Left lung (tissue), 10 donors: ENCODE data around the gene HDGF. TPM values are rescaled to one million over a fixed set of nuclear protein-coding genes. Genes with fewer than 3 reads are reported as not detected.

ENCODE experiments used
- ATAC-seq: fragments of 200-7000 bp; cut with Tn5 transposase; one replicate; pipeline ENCODE4 v1.9.1; 2020; ENCODE audit warnings: moderate library complexity
- DNase-seq, 4 donors: peaks; one replicate each; pipeline ENCODE4 v3.0.0-alpha.2; 2013 to 2020
- H3K27ac ChIP-seq, 2 donors: fragments of 200-600 bp; sonication (generic) in 1 of 2; one replicate each; pipeline versions ENCODE4 v1.5.0 to v1.8.0; 2020 to 2021
- H3K27me3 ChIP-seq, 2 donors: fragments of 200-600 bp; sonication (generic) in 1 of 2; one replicate each; pipeline versions ENCODE4 v1.5.0 to v1.8.0; 2020 to 2021
- H3K36me3 ChIP-seq, 2 donors: fragments of 200-600 bp; sonication (generic) in 1 of 2; one replicate each; pipeline versions ENCODE4 v1.5.0 to v1.8.0; 2020 to 2021
- H3K4me1 ChIP-seq, 2 donors: fragments of 200-600 bp; one replicate each; pipeline ENCODE4 v1.8.0; 2021
- H3K4me3 ChIP-seq, 2 donors: fragments of 200-600 bp; sonication (generic) in 1 of 2; one replicate each; pipeline versions ENCODE4 v1.5.0 to v1.8.0; 2020 to 2021; ENCODE audit warnings: mild to moderate bottlenecking in 1 of 2
- H3K9me3 ChIP-seq, 2 donors: fragments of 200-600 bp; sonication (generic) in 1 of 2; one replicate each; pipeline versions ENCODE4 v1.5.0 to v1.8.0; 2020 to 2021
- intact Hi-C, 2 donors: fragments of 100-400 bp; cut with DNase I; formaldehyde crosslinking; loops; one replicate each; pipeline versions ENCODE4 v1.11.2 to v1.14.2; 2022
- polyA plus RNA-seq, 6 donors: library from polyadenylated mRNA; unstranded; fragments of 120-200 nt; gene quantifications; one replicate each; pipeline ENCODE4 v1.2.1, GENCODE V29; 2013; ENCODE audit not compliant: insufficient read length in 6 of 6
- total RNA-seq, 2 donors: library from RNA; stranded (reverse); fragmentation: NEBNext Ultra II Directional; extraction: Animal tissue kit (Norgen Biotek cat#: 25700); gene quantifications; one replicate each; pipeline ENCODE4 v1.2.1, GENCODE V29; 2021
- TF ChIP-seq, protein P1 (sequence below), 2 donors: fragments of 200-600 bp; sonication (generic) in 1 of 2; IDR thresholded peaks; one replicate each; pipeline versions ENCODE4 v1.5.0 to v1.8.0; 2021; ENCODE audit warnings: antibody characterized with exemption in 2 of 2
- donor health status: DM: no; HTN: yes; CAD: no.
- donor health status: DM: no; HTN: no; CAD: no.

HDGF gene
- total and polyA plus RNA-seq, 8 donors: 139 to 260 (median 229) TPM

DNA sequence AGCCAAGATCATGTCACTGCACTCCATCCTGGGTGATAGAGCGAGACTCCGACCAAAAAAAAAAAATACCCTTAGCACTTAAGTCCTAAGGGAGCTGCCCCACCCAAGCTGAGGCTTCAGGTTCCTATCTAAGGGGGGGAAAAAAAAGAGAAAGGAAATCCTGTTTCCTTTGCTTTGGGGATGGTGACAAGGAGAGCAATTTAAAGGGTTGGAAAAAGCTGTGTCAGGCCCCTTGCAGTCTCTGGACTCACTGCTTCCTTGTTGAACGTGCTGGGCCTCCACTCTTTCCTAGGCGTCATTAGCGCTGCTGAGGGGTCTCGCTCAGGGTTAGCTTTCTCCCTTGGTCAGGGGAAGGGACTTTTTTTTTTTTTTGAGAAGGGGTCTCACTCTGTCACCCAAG lies 34.0 kb upstream of the HDGF start:
- TF ChIP-seq, protein P1, sequence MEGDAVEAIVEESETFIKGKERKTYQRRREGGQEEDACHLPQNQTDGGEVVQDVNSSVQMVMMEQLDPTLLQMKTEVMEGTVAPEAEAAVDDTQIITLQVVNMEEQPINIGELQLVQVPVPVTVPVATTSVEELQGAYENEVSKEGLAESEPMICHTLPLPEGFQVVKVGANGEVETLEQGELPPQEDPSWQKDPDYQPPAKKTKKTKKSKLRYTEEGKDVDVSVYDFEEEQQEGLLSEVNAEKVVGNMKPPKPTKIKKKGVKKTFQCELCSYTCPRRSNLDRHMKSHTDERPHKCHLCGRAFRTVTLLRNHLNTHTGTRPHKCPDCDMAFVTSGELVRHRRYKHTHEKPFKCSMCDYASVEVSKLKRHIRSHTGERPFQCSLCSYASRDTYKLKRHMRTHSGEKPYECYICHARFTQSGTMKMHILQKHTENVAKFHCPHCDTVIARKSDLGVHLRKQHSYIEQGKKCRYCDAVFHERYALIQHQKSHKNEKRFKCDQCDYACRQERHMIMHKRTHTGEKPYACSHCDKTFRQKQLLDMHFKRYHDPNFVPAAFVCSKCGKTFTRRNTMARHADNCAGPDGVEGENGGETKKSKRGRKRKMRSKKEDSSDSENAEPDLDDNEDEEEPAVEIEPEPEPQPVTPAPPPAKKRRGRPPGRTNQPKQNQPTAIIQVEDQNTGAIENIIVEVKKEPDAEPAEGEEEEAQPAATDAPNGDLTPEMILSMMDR (IDR thresholded peaks at IDR 0.05): no peak
- H3K27me3 ChIP-seq: no peaks in the 10 kb centered on the region
- peaks cover 0 to 18% of the 10 kb centered on the region in 2 donors for H3K4me1 ChIP-seq
- no peaks in the 10 kb centered on the region for H3K9me3 ChIP-seq
- H3K36me3 ChIP-seq: peaks cover 0 to 90% of the 10 kb centered on the region in 2 donors
- no peak overlapping the region for H3K4me3 ChIP-seq
- H3K27ac ChIP-seq: no peak overlapping the region
- ATAC-seq (no peak), DNase-seq (no peak)
- intact Hi-C loops: no loop called here

DNA sequence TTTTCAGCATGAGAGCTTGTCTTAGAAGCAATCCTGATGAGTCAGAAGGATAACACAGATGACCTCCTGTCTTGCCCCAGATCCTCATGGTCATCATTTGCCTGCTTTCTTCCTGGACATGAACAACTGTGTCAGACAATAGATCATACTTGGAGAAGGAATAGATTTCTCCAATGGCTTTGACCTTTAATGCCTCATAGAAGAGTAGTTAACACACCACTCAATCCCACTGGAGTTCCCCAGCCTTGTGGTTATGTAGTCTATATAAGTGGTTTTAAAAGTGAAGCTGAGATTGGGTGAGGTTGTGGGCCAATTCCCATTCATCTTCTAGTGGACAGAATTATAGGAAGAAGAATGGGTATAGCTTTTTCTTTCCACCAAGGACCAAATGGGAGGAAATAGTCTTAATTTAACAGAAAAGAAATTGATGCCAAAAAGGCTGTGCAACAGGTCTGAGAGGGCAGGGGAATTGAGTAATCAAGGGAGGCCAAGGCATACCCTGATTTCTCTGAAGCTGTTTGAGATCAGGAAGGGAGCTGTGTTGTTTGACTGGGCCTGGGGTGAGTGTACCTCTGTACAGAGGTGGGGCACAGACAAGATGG lies 30.2 kb upstream of the HDGF start:
- peaks cover 8 to 31% of the 10 kb centered on the region in 2 donors for H3K4me1 ChIP-seq
- DNase-seq (no peak), ATAC-seq (peak; percentile 25)
- H3K9me3 ChIP-seq: no peaks in the 10 kb centered on the region
- TF ChIP-seq, protein P1 (IDR thresholded peaks at IDR 0.05): no peak
- no peak overlapping the region for H3K4me3 ChIP-seq
- H3K27me3 ChIP-seq: no peaks in the 10 kb centered on the region
- H3K27ac ChIP-seq: no peak overlapping the region
- H3K36me3 ChIP-seq: peaks cover 0 to 62% of the 10 kb centered on the region in 2 donors
- intact Hi-C loops: no loop called here

DNA sequence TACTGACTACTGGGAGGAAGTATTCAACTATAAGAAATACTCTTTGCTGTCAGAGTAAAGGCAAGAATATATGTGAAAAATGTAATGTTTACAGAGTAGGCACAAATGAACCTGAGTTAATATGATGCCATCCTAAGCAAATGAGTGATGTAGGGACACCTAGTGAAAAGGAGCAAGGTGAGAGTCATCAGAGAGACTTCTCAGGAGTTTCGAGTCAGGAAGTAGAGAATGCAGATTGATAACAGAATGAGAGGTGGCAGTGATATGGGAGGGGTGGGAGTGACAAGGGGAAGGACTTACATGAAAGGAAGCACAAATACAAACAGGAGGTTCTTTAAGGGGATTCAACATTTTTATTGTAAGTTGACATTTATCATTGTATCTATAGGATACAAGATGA lies 26.1 kb upstream of the HDGF start:
- Histone ChIP-seq H3K4me3 (no peak overlapping the region), H3K27ac (no peak overlapping the region), H3K27me3 (no peaks in the 10 kb centered on the region), H3K36me3 (peaks cover 0 to 29% of the 10 kb centered on the region in 2 donors), H3K9me3 (no peaks in the 10 kb centered on the region), H3K4me1 (peaks cover 8 to 40% of the 10 kb centered on the region in 2 donors)
- ATAC-seq (no peak), DNase-seq (no peak)
- intact Hi-C loops: no loop called here
- TF ChIP-seq, protein P1 (IDR thresholded peaks at IDR 0.05): no peak

DNA sequence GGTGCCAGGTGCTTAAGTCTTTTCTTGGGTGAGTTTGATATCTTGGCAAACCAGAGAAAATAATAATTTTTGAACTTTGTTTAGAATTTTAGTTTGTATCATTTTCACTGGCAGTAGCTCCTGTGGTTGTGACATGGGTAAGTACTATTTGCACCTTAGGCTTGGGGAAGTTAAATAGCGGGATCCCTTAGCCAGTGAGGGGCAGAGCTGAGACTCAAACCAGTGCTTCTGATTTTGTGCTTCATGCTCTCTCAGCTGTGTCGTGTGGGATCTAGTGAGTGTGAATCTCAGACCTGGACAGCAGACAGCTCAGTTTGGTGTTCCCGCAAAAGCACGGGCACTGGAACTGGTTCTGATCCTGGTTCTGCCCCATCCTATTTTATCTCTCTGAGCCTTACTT lies 25.5 kb upstream of the HDGF start:
- Histone ChIP-seq H3K36me3 (peaks cover 0 to 26% of the 10 kb centered on the region in 2 donors), H3K9me3 (no peaks in the 10 kb centered on the region), H3K4me1 (peaks cover 8 to 39% of the 10 kb centered on the region in 2 donors), H3K27me3 (no peaks in the 10 kb centered on the region), H3K27ac (no peak overlapping the region), H3K4me3 (no peak overlapping the region)
- ATAC-seq (no peak), DNase-seq (no peak)
- TF ChIP-seq, protein P1 (IDR thresholded peaks at IDR 0.05): no peak
- intact Hi-C loops: no loop called here

DNA sequence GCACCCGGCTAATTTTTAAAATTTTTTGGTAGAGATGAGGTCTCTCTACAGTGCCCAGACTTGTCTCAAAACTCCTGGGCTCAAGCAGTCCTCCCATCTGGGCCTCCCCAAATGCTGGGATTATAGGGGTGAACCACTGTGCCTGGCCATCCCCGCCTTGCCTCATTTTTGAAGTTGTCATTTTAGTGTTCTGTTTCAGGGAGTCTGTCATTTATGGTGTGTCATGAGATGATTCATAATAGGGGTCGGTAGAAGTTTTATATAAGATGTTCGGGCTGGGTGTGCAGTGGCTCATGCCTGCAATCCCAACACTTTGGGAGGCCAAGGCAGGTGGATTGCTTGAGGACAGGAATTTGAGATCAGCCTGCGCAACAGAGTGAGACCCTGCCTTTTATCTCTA lies 24.3 kb upstream of the HDGF start:
- DNase-seq (no peak), ATAC-seq (no peak)
- intact Hi-C loops: no loop called here
- H3K36me3 ChIP-seq: peaks cover 0 to 23% of the 10 kb centered on the region in 2 donors
- TF ChIP-seq, protein P1 (IDR thresholded peaks at IDR 0.05): no peak
- H3K27ac ChIP-seq: no peak overlapping the region
- no peak overlapping the region for H3K4me3 ChIP-seq
- no peaks in the 10 kb centered on the region for H3K27me3 ChIP-seq
- no peaks in the 10 kb centered on the region for H3K9me3 ChIP-seq
- H3K4me1 ChIP-seq: peaks cover 8 to 40% of the 10 kb centered on the region in 2 donors
